Measurements from ENCODE around the gene ERAS.
"Not testable (repeated sequence)": the region's sequence is repeated elsewhere in the genome, so short reads cannot be mapped to it uniquely, and the experiment has no call there.

The ERAS gene

GRCh38 chrX:48834383-48834709, 8.0 kb downstream of the ERAS start:
- no peak for DNase-seq

GRCh38 chrX:48835524-48836329, 9.4 kb downstream of the ERAS start, which contains the start of gene PCSK1N:
Gene PCSK1N (minus strand): TSS chrX:48835610. CDS start chrX:48835532, 78 bp downstream.
- peak; percentile 11 for DNase-seq

GRCh38 chrX:48839686-48840085, 13.4 kb downstream of the ERAS start:
- no peak for DNase-seq

- DNase-seq: no peak
Observed at GRCh38 chrX:48848847-48849246, 22.5 kb downstream of the ERAS start.

- no peak for DNase-seq
Observed at GRCh38 chrX:48852857-48853256, 26.5 kb downstream of the ERAS start.

GRCh38 chrX:48853494-48853893, 27.2 kb downstream of the ERAS start:
- DNase-seq: not testable (repeated sequence)

- DNase-seq: not testable (repeated sequence)
Observed at GRCh38 chrX:48854121-48854804, 27.9 kb downstream of the ERAS start.

- DNase-seq: no peak
Observed at GRCh38 chrX:48854898-48855297, 28.6 kb downstream of the ERAS start.

GRCh38 chrX:48864210-48864609, 37.9 kb downstream of the ERAS start:
- DNase-seq: no peak

- DNase-seq: not testable (repeated sequence)
Observed at GRCh38 chrX:48872017-48872416, 45.7 kb downstream of the ERAS start.

- not testable (repeated sequence) for DNase-seq
Observed at GRCh38 chrX:48876944-48877343, 50.6 kb downstream of the ERAS start.
